Activated T-helper 17 cell treated with anti-CD3 and anti-CD28 coated beads, Interleukin-2, amount 50 U/mL, for 72 hours (primary cell): ENCODE data around the gene RPS21. TPM values are rescaled to one million over a fixed set of nuclear protein-coding genes. Genes with fewer than 3 reads are reported as not detected.

Experiments
- ATAC-seq: fragments of 150-1000 bp; cut with Tn5 transposase; replicated peaks from 2 replicates; pipeline ENCODE4 v1.10.0; 2021; ENCODE audit warnings: mild to moderate bottlenecking, moderate library complexity
- H3K27ac Mint-ChIP-seq: one replicate; pipeline ENCODE4 v1.8.0; 2022; ENCODE audit warnings: mixed read lengths
- H3K27me3 Mint-ChIP-seq: one replicate; pipeline ENCODE4 v1.8.0; 2022; ENCODE audit warnings: mixed read lengths
- H3K36me3 Mint-ChIP-seq: one replicate; pipeline ENCODE4 v1.8.0; 2022; ENCODE audit warnings: low read depth, mild to moderate bottlenecking, mixed read lengths
- H3K4me1 Mint-ChIP-seq: one replicate; pipeline ENCODE4 v1.8.0; 2022; ENCODE audit warnings: mixed read lengths
- H3K4me3 Mint-ChIP-seq: one replicate; pipeline ENCODE4 v1.8.0; 2022; ENCODE audit warnings: mild to moderate bottlenecking, mixed read lengths
- H3K9me3 Mint-ChIP-seq: one replicate; pipeline ENCODE4 v1.8.0; 2022; ENCODE audit warnings: mixed read lengths
- total RNA-seq, 2 donors: library from RNA; stranded (reverse); gene quantifications; one replicate each; pipeline ENCODE4 v1.2.3, GENCODE V29; 2022

RPS21 gene
- total RNA-seq, 2 donors from 2014 or later: 2,323 to 2,749 TPM

DNA sequence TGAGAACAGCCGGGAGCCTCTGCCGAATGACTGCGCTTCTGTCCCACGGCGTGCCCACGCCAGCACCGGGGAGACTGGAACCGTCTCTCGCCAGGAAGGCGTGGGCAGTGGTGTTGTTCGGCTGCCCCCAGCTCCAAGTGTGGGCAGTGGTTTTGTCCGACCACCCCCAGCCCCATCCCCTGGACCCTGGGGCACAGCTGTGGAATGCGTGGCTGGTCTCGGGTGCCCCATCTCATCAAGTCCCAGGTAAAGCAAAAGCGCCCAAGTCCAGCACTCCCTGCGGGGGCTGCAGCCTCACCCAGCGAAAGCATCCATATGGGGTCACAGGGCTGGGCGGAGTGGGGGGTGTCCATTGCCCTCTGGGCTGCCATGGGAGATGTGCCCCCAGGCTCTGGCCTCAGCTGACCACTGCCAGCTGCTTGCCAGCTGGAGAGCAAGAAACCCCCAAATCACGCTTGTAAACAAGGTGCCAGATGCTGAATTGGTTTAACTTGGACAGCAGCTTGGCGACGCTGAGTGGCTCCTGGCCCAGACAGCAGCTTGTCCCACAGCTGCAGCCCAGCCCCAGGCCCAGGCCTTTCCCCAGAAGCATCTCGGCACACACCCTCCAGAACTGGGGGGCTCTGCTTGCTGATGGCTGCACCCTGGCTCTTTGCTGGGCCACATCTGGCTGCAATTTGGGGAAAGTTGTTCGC is 15.7 kb downstream of the RPS21 start:
- no peak for ATAC-seq
- Mint-ChIP-seq H3K36me3 (no peaks in the 10 kb centered on the region), H3K4me1 (peaks cover 5% of the 10 kb centered on the region), H3K4me3 (no peak overlapping the region), H3K27me3 (no peaks in the 10 kb centered on the region), H3K9me3 (no peaks in the 10 kb centered on the region), H3K27ac (no peak overlapping the region)

DNA sequence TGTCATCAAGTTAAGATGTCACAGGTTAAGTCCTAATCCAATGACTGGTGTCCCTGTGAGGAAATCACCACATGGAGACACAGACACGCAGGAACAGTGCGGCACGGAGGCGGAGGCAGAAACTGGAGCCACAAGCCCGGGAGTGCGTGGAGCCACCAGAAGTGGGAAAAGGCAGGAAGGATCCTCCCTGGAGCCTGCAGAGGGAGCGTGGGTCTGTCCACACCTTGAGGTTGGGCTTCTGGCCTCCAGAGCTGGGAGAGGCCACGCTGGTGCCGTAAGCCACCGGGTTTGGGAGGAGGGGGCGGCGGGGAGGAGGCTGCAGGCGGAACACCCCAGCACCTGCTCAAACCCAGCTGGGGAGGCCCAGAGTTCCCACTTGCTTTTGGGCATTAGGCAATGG is 16.4 kb downstream of the RPS21 start:
- Mint-ChIP-seq H3K27ac (no peak overlapping the region), H3K9me3 (no peaks in the 10 kb centered on the region), H3K4me1 (peaks cover 5% of the 10 kb centered on the region), H3K36me3 (no peaks in the 10 kb centered on the region), H3K4me3 (no peak overlapping the region), H3K27me3 (no peaks in the 10 kb centered on the region)
- ATAC-seq: no peak

DNA sequence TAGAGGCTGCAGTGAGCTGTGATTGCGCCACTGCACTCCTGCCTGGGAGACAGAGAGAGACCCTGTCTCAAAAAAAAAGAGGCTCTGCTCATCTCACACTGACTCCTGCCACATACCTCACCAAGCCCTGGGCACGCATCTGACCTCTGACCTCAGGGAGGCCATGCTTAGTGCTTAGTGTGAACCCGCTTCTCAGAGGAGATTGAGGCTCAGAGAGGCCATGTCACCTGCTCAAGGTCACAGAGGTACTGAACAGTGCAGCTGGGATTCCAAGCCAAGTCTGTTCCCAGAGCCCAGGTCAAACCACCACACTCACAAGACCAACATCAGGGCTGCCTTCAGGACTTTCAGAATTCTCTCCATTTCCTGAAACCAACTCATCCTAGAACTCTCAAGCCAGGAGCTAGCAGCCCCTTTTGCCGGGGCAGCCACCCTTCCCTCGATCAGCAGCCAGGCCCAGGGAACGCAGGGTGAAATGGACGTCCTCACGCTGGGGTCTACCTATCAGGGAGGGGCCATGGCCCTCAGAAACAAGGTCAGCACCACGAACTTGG is 17.3 kb downstream of the RPS21 start:
- peaks cover 5% of the 10 kb centered on the region for H3K4me1 Mint-ChIP-seq
- peak overlapping the region; percentile 11 for H3K4me3 Mint-ChIP-seq
- no peaks in the 10 kb centered on the region for H3K27me3 Mint-ChIP-seq
- no peak overlapping the region for H3K27ac Mint-ChIP-seq
- ATAC-seq: no peak
- no peaks in the 10 kb centered on the region for H3K9me3 Mint-ChIP-seq
- no peaks in the 10 kb centered on the region for H3K36me3 Mint-ChIP-seq

DNA sequence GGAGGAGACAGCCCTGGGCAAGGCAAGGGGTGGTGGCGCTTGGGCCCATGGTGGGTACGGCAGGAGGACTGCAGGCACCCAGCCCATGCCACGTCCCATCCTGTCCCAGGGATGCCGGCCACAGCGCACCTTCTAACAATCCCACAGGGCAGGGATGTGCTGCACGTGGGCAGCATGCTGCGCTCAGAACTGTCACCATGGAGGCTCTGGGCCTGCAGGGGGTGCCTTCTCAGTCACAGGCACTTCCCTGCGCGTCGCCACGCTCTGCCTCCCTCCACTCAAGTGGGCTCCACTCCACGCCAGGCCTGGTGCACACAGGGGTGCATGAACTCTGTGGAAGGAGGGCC is 17.8 kb downstream of the RPS21 start:
- Mint-ChIP-seq H3K4me1 (peaks cover 5% of the 10 kb centered on the region), H3K36me3 (no peaks in the 10 kb centered on the region), H3K27ac (no peak overlapping the region), H3K9me3 (no peaks in the 10 kb centered on the region), H3K4me3 (no peak overlapping the region), H3K27me3 (no peaks in the 10 kb centered on the region)
- ATAC-seq: no peak

DNA sequence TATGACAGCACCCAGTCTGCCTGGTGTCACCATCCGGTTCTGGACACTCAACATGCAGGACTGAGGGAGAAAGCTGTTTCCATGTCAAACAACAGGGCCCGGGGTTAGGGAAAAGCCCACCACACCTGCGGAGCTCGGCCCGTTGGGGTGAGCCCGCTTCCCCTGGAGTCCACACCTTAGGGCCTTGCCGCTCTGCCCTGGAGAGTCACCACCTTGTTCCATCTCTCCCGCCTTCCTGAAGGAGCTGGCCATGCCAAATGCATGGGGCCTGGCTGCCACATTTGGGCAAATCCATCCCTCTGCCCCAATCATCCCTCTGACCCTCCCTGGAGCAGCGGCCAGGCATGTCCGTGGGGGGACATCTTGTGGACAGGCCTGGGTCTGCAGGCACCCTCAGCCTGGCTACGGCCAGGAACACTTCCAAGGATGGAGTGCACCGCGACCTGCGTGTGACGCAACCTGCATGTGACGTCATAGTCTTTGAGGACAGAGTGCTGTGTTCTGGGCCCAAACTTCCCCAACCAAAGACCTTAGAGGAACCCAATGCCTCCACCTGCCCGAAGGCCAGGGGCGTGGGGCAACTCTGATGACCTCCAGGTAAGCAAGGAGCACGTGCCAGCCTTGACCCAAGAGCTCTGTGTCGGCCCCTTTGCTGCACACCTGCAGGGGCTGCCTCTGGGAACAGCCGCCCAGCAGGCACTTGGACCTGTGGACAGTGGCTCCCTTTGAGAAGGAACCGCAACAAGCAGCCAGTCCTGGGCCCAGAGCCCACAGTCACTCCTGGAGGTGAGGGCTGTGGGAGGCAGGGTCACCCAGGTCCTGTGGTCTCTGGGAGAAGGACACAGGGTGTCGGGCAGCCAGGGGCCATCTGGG is 18.4 kb downstream of the RPS21 start:
- H3K4me3 Mint-ChIP-seq: peak overlapping the region; percentile 72
- no peaks in the 10 kb centered on the region for H3K27me3 Mint-ChIP-seq
- no peaks in the 10 kb centered on the region for H3K9me3 Mint-ChIP-seq
- no peaks in the 10 kb centered on the region for H3K36me3 Mint-ChIP-seq
- peak overlapping the region; percentile 85 for H3K27ac Mint-ChIP-seq
- no peak for ATAC-seq
- peaks cover 5% of the 10 kb centered on the region for H3K4me1 Mint-ChIP-seq

DNA sequence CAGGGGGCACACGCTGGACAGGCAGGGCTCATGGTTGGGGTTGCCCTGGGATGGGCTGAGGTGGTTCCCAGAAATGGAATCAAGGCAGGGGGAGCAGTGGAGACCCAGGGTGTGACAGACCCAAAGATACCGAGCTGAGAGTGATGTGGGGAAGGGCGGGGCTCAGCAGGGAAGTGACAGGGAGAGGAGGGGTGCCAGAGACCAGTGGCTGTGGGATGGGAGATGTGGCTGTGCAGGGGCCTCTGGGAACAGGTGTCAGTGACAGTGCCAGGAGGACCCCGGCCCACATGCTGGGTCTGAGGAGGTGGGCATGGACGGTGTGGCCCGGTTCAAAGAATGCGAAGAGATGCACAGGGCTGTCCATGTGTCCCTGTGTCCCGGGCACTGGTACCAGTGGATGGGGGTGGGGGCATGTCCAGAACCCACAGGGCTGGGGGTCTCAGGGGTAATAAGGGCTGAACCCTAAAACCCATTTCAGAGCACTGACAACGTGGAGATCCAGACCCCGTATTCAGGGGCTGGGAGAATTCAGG is 19.1 kb downstream of the RPS21 start:
- H3K4me3 Mint-ChIP-seq: peak overlapping the region; percentile 72
- no peak for ATAC-seq
- no peaks in the 10 kb centered on the region for H3K9me3 Mint-ChIP-seq
- peak overlapping the region; percentile 85 for H3K27ac Mint-ChIP-seq
- no peaks in the 10 kb centered on the region for H3K27me3 Mint-ChIP-seq
- no peaks in the 10 kb centered on the region for H3K36me3 Mint-ChIP-seq
- peaks cover 5% of the 10 kb centered on the region for H3K4me1 Mint-ChIP-seq

DNA sequence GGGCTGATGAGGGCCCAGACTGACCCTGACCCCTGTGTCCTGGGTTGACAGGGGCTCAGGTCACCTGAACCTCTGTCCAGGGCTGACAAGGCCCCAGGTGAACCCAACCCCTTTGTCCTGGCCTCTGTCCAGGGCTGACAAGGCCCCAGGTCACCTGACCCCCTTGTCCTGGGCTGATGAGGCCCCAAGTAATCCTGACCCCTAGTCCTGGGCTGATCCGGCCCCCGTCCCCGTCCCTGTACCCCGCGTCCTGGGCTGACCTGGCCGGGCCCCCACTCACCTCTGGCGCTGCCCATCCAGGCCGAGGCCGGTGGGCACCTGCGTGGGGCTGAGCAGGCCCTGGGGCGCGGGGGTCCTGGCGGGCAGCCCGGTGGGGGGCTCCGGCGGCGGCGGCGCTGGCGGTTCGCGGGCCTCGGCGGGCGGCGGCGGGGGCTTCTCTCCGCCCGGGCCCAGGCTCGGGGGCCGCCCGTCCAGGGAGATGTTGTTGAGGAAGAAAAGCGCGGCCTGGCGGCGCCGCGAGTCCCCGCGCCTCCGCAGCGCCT is 19.8 kb downstream of the RPS21 start:
- H3K27ac Mint-ChIP-seq: no peak overlapping the region
- H3K9me3 Mint-ChIP-seq: no peaks in the 10 kb centered on the region
- no peaks in the 10 kb centered on the region for H3K36me3 Mint-ChIP-seq
- peak; percentile 4 for ATAC-seq
- H3K27me3 Mint-ChIP-seq: no peaks in the 10 kb centered on the region
- peaks cover 5% of the 10 kb centered on the region for H3K4me1 Mint-ChIP-seq
- H3K4me3 Mint-ChIP-seq: peak overlapping the region; percentile 72

DNA sequence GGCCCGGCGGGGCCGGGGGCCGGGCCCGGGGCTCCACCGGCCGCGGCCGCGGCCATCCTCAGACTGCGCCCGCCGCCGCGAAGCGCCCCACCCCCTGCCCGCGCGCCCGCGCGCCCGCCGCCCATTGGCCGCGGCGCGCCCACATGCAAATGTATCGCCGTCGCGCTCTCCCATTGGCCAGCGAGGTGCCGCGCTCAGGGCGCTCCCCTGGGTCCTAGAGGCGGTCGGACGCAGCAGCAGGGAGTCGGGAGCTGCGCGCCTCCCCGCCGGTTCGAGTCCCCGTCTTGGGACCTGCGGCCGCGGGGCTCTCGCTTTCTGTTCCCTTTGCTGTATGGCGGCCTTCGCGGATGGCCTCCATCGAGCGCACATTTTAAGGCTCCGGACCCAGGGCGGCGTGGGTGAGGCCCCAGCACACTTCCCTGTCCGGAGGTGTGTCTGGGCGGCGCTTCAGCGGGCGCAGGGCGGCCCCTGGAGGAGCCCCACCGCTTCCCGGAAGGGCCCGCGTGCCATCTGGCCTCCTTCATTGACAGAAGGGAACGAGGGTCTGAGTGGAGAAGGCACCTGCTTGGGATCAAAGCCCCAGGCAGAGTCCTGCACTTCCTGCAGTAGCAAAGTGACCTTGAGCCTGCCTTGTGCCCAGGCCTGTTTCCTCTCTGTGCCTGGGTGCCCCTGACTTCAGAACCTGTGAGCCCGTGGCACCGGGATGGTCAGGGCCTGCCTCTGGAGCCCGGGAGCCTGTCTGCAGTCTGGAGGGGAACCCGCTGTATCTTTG is 20.5 kb downstream of the RPS21 start, which contains the start of gene CABLES2:
Gene CABLES2 (minus strand): TSS at position 65 of the 772 bp plus-strand sequence. CDS start 9 bp downstream, at position 56.
- Mint-ChIP-seq H3K27me3 (no peaks in the 10 kb centered on the region), H3K27ac (peak within 1 kb of the TSS; percentile 85), H3K4me1 (peaks cover 5% of the 10 kb centered on the region), H3K9me3 (no peaks in the 10 kb centered on the region), H3K36me3 (no peaks in the 10 kb centered on the region), H3K4me3 (peak within 1 kb of the TSS; percentile 72)
- peak; percentile 97 for ATAC-seq

DNA sequence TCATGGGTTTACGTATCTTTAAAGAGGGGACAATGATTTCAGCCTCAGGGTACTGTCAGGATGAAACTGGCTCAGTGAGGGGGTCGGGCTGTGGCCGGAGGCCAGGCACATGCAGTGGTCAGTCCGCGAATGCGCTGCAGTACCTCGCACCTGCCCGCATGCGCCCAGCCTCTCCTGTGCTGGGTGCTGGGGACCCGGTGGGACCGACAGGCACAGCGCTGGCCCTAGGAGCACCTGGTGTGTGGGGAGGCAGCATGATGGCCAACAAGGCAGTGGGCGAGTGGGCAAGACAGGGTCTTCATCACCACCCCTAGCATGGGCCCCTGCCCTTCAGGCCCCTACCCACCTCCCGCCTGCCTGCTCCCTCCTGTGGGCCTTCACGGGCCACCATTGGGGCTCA is 21.2 kb downstream of the RPS21 start:
- H3K27me3 Mint-ChIP-seq: no peaks in the 10 kb centered on the region
- no peaks in the 10 kb centered on the region for H3K36me3 Mint-ChIP-seq
- H3K4me3 Mint-ChIP-seq: peak overlapping the region; percentile 63
- peaks cover 5% of the 10 kb centered on the region for H3K4me1 Mint-ChIP-seq
- H3K9me3 Mint-ChIP-seq: no peaks in the 10 kb centered on the region
- ATAC-seq: no peak
- no peak overlapping the region for H3K27ac Mint-ChIP-seq

DNA sequence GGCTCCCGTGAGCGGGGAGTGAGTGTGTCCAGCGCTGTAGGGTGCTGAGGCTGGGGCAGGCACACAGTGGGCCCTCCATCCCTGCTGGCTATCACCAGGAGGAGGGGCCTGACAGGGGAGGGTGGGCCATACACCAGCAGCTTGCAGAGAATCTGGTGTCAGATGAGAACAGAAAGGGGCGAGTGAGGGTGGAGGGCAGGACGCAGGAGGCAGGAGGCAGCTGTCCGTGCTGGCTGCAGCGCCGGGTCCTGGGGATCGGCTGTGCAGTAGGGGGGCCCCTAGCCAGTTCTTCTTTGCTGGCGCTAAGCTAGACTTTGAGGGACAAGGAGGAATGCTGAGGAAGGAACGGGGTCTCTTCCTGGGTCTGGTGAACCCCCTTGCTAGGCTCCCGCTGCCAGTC is 21.7 kb downstream of the RPS21 start:
- peaks cover 5% of the 10 kb centered on the region for H3K4me1 Mint-ChIP-seq
- ATAC-seq: no peak
- H3K36me3 Mint-ChIP-seq: no peaks in the 10 kb centered on the region
- no peaks in the 10 kb centered on the region for H3K27me3 Mint-ChIP-seq
- no peak overlapping the region for H3K27ac Mint-ChIP-seq
- no peak overlapping the region for H3K4me3 Mint-ChIP-seq
- H3K9me3 Mint-ChIP-seq: no peaks in the 10 kb centered on the region

DNA sequence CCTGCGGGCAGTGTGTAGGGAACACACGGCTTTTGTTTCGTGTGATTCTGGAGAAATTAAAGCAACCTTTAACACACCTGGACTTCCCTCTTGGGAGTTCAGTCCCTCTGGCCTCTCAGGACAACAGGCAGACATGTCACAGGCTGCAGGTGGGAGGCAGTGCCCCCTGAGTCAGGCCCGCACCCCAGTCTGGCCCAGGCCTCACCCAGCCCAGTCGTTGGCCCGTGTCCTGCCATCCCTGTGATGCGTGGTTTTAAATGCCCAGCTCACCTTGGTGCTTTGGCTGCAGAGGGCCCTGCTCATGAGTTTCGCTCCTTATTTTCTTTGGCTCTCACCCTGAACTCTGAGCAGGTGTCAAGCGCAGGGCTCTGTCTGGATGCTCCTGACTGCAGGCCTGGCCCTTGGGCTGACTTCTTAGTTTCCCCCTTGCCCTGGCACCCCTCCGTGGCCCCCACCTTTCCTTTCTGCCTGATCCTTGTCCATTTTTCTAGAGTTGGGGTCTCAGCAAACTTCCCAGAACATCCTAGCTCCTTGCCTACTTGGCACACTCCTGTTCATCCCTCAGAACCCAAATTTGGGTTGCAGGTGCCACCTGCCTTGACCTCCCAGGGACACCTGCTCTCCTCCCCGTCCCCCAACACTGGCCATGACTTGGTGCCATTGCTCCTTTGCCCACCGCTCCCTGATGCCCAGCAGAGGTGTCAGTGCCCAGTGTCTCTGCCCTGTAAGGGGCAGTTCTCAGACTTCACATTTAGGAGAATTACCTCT is 22.4 kb downstream of the RPS21 start:
- Mint-ChIP-seq H3K36me3 (no peaks in the 10 kb centered on the region), H3K27ac (no peak overlapping the region), H3K4me1 (peaks cover 5% of the 10 kb centered on the region), H3K4me3 (peak overlapping the region; percentile 10), H3K27me3 (no peaks in the 10 kb centered on the region), H3K9me3 (no peaks in the 10 kb centered on the region)
- no peak for ATAC-seq

DNA sequence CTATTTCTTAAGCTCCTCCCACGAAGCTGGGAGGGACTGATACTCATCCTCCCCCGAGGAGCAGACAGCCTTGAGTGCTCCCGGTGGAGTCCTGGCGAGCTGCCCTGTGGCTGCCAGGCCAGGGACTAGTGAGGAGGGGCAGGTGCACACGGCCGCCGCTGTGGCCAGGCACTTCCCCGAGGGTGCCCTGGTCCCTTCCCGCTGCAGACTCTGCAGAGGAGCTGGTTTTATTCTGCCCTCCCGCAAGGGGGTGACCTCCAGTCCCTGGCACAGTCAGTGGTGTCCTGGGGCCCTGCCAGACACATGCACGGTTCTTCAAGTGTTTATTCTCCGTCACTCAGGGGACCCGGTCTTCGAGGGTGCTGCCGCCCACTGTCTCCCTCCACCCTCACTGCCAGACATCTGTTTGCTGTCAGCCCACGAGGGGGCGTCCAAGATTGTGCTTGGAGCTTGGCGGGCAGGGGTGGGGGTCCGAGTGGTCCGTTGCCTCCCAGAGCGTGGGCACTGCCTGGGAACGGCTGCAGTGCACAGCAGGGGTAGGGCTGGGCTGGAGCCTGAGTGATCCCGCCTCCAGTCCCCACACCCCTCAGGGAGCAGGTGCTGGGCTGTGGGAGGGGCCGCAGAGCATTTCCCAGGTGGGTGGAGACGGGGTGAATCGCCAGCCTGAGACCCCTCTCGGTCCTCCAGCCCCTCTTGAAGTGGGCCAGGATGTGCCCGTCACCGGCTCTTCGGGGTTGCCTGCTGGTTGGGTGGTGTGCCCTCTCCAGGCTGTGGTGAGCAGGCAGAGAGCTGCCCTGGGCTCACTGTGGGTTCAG is 23.2 kb downstream of the RPS21 start:
- Mint-ChIP-seq H3K27ac (no peak overlapping the region), H3K4me3 (no peak overlapping the region)
- ATAC-seq: no peak

More for the DNA sequence above, 23.2 kb downstream of the RPS21 start:
- Mint-ChIP-seq H3K36me3 (no peaks in the 10 kb centered on the region), H3K27me3 (no peaks in the 10 kb centered on the region), H3K4me1 (peaks cover 5% of the 10 kb centered on the region), H3K9me3 (no peaks in the 10 kb centered on the region)
